Dedifferentiated amniotic fluid mesenchymal stem cell (primary cell): ENCODE results near the gene MAP3K5.
A peak's percentile ranks its signal among the peaks of the same experiment; 100 is the strongest.

Experiments used
- DNase-seq: peaks from one replicate; pipeline ENCODE4 v3.0.0-alpha.2; 2016; ENCODE audit errors: extremely low spot score

Gene MAP3K5

DNA sequence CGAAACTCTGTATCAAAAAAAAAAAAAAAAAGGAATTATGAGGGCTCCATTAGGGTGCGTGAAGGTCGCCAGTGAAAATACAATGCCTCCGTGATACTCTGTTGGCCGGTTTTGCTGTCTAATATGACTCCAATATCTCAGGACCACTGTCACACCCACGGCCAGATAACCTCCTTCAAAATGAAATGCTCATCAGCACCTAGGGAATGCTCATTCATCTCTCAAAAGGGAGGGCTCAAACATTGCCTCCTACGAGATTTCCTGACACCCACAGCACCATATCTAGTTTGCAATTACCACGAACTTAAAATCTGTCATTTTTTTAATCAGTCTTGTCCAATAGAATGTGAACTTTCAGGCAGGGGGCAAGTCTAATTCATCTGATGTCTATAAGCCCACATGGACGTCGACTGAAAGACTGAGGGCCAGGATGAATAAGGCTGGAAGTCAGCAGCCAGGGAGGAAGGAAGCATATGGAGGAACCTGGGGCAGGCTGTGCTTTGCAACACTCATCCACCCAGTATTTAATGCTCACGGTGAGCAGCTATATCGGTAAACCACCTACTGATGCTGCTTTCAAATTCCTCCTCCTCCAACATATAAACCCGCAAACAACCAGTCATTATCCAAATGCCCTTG, 42.8 kb downstream of the MAP3K5 start:
- DNase-seq = no peak

DNA sequence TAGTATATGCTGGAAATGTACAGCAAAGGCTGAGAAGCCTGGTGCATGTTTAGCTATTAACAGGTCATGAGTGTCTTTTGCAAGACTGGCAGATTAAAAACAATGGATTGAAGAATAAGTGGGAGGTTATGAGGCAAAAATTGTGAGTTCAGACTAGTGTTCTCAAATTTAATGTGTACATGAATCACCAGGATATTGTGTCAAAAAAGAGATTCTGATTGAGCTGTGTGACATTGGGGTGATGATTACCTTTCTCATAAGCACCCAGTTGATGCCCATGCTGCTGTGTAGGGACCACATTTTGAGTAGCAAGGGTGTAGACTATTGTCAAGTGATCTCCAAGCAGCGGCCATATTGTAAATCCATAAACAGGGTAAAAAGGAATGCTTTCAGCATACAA, 44.8 kb downstream of the MAP3K5 start:
- no peak for DNase-seq

- DNase-seq = no peak
Measured at GRCh38 chr6:136745300-136745699, 47.0 kb downstream of the MAP3K5 start.

DNA sequence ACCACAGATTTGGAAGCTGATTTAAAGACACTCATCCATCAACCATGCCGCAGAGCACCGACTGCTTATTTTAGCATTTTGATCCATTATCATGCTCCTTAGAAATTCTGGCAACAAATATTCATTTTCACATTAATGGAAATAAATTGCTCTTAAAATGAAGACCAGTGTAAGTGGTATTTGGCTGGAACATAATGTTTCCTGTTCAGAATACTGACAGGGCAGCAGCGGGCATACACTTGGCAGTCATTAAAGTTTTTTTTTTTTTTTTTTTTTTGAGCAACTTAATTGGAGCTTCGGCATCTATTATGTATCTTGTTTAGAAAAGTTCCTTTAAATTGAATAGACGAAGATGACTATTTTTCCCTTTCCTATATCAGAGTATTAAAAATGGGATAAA, 47.4 kb downstream of the MAP3K5 start:
- DNase-seq = no peak

GRCh38 chr6:136742125-136742524, 50.2 kb downstream of the MAP3K5 start:
- DNase-seq = no peak

GRCh38 chr6:136740050-136740974, 52.0 kb downstream of the MAP3K5 start:
- peak; percentile 20 for DNase-seq

DNA sequence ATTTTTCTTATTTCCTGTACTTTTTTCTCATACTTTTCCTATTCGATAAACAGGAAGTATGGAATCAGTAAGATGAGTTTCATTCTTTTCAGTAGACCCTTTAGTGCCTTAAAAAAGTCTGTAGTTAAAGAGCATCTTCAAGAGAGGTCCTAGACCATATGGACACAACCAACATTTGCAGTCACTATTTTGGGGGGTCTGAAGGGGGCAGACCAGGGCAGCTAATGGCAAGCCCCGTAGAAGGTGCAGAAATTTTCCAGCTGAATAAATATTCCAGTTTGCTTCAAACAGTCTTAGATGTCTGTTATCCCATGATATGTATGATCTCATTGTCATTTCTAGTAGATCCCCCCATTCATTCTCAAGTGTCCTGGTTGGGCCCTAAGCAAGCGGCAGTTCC, 52.8 kb downstream of the MAP3K5 start:
- DNase-seq = no peak

DNA sequence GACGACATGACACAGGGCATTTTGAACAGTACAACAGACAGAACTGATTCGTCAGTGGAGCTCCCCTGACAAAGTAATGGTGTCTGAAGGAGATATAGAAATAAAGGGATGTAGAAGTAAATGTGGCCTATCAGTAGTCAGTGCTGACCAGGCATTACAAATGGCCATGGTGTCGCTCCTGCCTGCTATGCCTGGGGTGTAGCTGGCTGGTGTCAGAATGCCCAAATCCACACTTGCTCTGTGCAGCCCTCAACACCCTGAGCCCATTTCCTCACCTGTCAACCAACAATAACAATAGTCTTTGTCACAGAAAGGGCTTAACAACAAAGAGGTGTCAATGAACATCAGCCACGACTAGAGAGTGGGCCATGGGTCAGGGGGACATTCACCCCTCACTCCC, 53.2 kb downstream of the MAP3K5 start:
- DNase-seq = no peak

DNA sequence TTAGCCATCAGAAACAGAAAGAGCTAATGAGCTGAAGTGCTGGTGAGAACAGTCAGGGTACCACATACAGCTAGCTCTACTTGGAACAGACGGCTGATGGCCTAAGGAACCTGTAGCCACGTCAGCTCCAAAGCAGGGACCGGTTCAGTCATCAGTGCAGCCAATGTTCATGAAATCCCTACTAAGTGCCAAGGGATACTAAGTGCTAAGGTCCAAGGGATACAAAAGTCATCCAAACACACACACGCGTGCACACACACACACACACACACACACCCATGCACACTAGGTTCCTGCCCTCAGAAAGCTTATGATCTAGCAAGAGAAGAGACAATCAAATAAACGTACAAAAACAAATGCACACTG, 53.6 kb downstream of the MAP3K5 start:
- DNase-seq = no peak

- no peak for DNase-seq
Measured at GRCh38 chr6:136737871-136738691, 54.2 kb downstream of the MAP3K5 start.

DNA sequence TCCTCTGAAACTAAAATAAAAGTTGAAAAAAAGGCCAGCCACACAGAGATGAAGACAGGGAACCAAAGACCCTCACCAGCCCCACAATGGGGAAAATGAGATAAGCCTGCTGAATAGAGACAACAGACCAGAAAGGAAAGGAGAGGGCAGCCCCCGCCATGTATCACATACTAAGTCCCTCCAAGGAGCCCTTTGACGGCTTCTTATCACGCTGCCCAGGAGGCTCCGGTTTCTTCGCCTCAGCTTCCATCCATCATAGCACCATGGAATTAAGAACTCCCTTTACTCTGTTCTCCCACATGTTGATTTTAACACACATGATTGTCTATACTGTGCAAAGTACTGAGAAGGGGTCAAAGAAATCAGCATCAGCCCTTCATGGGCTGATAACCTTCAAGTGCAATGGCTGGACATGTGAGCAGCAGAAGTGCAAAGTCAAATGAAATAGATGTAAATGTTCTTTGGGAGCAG, 54.9 kb downstream of the MAP3K5 start:
- no peak for DNase-seq

DNA sequence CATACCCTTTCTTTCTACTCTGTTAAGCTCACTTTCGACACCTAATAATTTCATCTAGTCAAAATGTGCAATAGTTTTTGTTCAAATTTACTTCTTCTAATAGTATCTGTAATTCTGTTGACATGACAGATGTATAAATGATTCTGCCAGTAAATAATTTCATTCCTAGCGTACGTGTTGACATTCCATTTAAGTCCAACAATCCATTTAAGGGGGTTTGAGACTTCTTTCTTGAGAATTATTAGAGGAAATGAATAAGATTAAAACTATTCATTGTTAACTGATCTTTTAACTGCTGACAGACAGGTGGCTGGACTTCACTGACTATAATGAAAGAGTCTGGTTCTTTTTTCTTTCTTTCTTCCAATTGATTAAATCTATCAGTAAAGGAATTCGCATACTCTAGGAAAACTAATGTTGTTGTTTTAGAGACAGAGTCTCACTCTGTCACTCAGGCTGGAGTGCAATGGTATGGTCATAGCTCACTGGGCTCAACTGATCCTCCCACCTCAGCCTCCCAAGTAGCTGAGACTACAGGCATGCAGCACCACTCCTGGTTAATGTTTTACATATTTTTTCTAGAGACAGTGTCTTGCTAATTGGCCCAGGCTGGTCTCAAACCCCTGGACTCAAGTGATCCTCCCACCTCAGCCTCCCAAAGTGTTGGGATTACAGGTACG, 55.9 kb downstream of the MAP3K5 start:
- DNase-seq = no peak

GRCh38 chr6:136734977-136735376, 57.3 kb downstream of the MAP3K5 start:
- no peak for DNase-seq

- no peak for DNase-seq
Measured at GRCh38 chr6:136732889-136733288, 59.4 kb downstream of the MAP3K5 start.

GRCh38 chr6:136729832-136730231, 62.4 kb downstream of the MAP3K5 start:
- no peak for DNase-seq

DNA sequence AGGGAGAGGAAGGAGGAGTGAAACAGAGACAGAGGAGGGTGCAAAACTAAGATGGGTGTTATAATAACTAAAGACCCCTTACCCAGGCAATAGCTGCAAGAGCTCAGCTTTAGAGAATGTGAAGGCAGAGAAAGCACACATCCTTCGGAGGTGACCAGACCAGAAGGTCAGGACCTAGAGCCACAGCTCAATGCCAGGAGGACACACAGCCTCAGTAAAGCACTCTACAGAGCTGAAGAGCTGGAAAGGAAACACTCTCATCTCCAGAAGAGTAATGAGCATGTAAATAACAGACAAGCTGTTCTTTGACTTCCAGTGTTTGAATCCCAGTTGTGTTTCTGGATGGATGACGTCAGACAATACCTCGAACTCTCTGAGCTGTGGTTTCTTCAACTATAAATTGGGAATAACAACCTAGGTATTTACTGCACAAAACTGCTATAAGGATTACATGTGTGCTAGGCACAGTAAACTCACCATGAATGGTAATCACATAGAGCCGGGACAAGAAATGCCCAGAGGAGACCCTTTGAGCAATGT, 63.2 kb downstream of the MAP3K5 start:
- DNase-seq = no peak

DNA sequence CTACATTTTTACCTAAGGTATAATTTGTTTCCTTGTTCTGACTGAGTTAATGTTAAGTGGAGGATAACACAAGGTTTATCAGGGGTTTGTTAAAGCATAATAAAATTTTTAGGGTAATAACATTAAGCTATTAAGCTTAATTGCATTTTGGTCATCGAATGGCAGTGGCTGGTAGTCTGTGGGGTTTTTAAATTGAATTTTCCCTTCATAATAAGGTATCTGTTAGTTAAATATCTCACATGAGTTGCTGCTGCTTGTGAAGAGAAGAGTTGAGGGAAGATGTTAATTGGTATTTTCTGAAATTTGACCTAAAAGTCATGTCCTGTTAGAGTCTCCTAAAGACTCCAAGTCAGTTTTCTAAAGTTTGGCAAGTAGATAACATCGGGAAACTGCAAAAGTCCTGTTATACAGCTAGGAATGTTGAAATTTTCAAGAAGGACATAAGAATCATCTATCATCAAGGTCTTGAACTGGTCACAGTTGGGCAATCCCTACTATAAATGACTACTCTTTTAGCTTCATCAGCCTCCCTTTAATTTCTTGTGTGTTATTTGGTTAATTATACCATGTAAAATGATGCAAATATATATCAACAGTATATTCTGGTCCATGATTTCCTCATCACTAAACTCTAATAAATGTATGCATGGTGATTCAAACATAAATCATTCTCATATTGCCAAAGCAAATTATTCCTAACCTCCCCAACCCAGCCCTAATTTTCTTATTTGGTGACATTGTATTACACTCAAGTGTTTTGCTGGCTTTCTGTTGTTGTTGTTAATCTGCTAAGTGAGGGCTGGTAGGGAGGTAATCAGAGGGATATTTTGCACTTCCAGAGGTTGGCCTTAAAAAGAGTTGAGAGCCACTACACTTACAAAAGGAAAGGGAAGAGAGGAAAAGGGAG, 64.0 kb downstream of the MAP3K5 start:
- no peak for DNase-seq

GRCh38 chr6:136726837-136727557, 65.3 kb downstream of the MAP3K5 start:
- DNase-seq = no peak

GRCh38 chr6:136725124-136725523, 67.2 kb downstream of the MAP3K5 start:
- DNase-seq = no peak

GRCh38 chr6:136723780-136724179, 68.5 kb downstream of the MAP3K5 start:
- DNase-seq = no peak
